OCI-LY7 (cell line): ENCODE data around the gene PDZRN4.

Experiments
- EZH2phosphoT487 ChIP-seq: fragments of 200-600 bp; sonication (generic); IDR thresholded peaks from 2 replicates; pipeline ENCODE4 v1.6.1; 2018; ENCODE audit warnings: low read depth, borderline replicate concordance, mild to moderate bottlenecking, mixed run types, antibody characterized with exemption, low read length, moderate library complexity, mixed read lengths
- TF ChIP-seq, protein P1 (sequence below): fragments of 200-600 bp; sonication (generic); conservative IDR thresholded peaks from 2 replicates; pipeline ENCODE4 v1.5.1; 2014; ENCODE audit warnings: mild to moderate bottlenecking, antibody characterized with exemption, low read length, moderate library complexity, mixed read lengths

DNA sequence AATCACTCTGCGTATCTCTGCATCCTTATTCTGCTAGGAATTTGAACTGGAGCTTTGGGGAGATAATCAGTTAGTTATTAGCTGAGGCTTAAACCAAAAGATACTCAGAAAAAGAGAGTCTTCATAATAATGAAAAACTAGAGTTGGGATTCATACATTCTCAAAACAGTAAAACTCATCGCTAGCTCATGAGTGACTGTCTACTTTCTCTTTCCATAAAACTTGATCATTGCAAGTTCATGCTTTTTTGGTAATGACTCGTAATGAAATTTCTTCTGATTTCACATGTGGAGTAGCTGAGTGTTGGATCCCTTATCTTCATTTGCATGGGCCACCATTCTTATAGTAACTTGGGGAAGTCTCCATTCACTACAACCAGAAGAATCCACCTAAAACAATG is 397.7 kb downstream of the PDZRN4 start:
- TF ChIP-seq, protein P1, sequence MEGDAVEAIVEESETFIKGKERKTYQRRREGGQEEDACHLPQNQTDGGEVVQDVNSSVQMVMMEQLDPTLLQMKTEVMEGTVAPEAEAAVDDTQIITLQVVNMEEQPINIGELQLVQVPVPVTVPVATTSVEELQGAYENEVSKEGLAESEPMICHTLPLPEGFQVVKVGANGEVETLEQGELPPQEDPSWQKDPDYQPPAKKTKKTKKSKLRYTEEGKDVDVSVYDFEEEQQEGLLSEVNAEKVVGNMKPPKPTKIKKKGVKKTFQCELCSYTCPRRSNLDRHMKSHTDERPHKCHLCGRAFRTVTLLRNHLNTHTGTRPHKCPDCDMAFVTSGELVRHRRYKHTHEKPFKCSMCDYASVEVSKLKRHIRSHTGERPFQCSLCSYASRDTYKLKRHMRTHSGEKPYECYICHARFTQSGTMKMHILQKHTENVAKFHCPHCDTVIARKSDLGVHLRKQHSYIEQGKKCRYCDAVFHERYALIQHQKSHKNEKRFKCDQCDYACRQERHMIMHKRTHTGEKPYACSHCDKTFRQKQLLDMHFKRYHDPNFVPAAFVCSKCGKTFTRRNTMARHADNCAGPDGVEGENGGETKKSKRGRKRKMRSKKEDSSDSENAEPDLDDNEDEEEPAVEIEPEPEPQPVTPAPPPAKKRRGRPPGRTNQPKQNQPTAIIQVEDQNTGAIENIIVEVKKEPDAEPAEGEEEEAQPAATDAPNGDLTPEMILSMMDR, result no peak
- TF ChIP-seq EZH2phosphoT487, result no peak
